GM18861 (cell line): Measurements from ENCODE around the gene ABRACL.

Experiments
- ATAC-seq: cut with Tn5 transposase; IDR thresholded peaks from one replicate; pipeline ENCODE4 v1.9.1; 2021; ENCODE audit not compliant: unreplicated experiment

Gene ABRACL

DNA sequence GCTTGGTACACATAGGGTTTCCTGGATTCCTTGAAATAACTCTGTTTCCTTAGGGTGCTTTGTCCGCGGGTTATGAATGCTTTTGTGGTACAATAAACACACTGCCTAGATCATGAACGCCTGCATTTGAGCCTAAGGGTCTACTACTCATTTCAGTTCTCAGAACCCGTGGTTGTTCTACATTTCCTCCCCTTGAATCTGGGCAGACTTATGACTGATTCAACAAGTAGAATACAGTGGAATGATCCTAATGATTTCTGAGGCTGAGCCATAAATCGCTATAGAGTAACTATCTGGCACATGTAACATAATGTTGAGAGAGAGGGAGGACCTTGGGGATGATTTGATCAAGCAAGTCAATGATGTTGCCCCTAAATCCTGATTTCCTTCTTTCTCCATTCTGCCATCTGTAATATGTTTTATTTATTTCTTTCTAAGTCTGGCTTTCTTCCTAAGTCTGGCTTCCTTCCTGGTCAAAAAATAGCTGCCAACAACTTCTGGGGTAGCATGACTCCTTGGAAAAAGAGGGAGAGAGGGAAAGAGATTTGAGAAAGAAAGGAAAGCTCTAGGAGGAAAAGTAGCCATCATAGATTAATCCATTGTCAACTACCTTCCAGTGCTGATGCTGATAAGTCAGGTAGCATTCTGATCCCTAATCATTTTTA, 23.0 kb downstream of the ABRACL start:
- no peak for ATAC-seq

DNA sequence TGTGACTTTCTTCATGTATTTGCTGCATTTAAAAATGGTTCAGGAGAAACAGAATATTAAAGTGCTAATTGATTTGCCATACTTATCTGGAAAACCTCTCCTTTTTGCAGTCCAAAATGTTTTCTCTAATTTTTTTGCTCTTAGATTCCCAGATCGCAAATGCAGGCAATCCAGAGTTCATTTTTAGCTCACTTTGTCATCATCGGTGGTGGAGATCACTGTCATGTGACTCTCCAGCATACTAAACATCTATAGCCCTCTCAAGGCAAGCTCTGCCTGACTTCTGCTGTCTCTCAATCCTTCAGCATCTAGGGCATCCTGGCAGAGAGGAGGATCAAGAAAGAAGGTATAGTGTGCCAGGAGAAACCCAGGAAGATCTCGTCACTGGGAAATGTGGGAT, 24.8 kb downstream of the ABRACL start:
- ATAC-seq = no peak

- no peak for ATAC-seq
These were observed 25.5 kb downstream of the ABRACL start for GRCh38 chr6:139054001-139054400.

DNA sequence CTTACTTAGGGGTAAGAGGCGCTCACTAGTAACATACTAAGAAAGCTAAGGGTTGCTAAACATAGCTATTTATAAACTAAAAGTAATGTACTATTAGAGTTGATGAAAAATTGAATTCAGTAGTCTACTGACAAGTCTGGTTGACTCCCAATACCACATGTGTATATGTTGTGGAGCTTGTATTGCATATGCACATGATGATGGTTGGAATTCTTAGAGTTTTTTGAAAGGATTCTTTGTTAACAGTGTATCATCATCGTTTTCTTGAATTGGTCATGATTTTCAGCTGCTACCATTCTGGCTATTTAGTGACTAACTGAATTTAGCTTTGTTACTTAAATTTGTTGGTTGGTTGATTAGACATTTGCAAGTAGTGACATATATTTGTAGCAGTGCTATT, 27.2 kb downstream of the ABRACL start:
- no peak for ATAC-seq

DNA sequence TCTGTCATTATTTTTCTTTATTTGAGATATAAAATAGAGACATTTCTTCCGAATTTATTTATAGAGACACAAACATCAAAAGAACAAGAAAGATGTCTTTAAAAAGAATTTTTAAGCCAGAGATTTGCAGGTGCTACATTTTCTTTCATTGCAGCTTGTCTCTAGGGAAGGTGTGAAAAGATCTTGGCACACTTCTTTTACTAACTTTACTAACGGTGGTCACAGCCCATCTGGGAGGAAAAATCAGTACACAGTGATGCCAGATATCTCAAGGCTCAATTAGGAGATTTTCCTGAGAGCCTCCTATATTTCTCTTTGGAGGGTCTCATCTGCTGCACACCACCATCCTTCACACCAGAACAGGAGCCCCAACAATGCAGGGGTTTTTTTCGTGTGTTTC, 29.5 kb downstream of the ABRACL start:
- ATAC-seq = no peak

- no peak for ATAC-seq
These were observed 31.8 kb downstream of the ABRACL start for GRCh38 chr6:139060332-139060731.

DNA sequence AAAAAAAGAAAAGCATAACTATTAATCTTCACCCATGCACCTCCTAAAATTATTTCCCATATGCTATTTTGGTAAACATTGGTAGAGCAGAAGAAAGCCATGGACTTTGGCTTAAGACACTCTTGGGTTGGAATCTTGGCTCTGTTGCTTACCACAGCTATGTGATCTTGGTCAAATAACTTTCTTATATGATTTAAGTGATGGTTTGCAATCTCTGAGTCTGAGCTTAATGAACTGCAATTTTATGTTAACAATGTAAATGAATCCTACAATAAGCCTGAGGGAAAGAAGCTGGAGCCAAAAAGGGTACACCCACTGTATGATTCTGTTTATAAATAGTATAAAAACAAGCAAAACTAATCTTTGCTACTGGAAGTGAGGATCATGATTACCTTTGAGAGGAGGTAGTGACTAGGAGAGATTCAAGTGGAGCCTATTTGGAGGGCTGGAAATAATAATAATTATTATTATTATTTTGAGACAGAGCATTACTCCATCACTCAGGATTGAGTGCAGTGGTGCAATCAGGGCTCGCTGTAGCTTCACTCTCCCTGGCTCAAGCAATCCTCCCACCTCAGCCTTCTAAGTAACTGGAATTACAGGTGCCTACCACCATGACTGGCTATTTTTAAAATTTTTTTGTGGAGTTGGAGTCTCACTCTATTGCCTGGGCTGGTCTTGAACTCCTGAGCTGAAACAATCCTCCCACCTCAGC, 34.5 kb downstream of the ABRACL start:
- no peak for ATAC-seq

GRCh38 chr6:139064981-139065665, 36.6 kb downstream of the ABRACL start:
- no peak for ATAC-seq

- no peak for ATAC-seq
These were observed 37.5 kb downstream of the ABRACL start for GRCh38 chr6:139066080-139066479.

GRCh38 chr6:139068846-139069245, 40.3 kb downstream of the ABRACL start:
- ATAC-seq = no peak

DNA sequence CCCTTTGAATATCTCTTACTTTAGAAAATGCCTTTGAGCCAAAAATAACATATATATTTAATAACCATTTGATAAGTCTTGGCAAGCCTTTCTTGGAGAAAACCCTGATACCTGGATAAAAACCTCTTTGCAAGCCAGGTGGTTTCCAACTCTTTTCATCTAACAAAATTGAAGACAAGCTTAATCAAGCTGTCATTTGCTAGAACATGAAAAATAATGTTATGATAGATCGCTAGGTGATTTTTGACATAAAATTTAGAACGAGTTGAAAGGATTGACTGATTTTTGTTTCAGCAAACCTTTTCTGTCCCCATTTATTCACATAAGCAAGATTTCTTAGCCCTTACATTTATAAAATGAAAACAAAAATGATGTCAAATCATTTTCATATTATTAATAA, 44.6 kb downstream of the ABRACL start:
- no peak for ATAC-seq

GRCh38 chr6:139079018-139079417, 50.5 kb downstream of the ABRACL start:
- ATAC-seq = no peak

DNA sequence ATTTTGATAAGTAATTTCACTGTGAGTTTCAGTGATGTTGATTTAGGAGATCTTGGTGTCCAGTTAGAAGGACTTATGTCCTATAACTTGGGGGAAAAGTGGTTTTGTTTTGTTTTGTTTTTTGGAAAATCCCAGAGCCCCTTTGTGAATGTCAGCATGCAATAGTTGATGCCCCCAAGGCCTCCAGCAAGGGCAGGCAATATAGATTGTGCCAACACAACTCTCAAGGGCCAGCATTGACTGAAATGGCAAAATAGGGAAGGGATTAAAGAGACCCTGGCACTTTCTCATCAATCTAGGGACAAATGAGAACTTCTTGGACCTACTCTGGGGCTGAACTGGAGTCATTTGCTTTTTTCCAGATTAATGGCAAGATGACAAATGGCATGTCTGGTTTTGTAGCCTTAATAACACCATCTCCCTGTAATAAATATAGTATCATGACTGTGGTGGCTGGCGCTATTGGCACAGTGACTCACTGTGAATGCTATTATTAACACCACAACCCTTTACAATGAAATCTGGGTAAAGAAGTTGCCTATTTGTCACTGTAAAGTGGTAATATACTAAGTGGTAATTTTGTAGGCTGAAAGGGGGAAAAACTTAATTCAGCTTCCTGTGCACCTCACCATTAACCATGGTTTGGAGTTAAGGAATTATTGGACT, 51.8 kb downstream of the ABRACL start:
- no peak for ATAC-seq

DNA sequence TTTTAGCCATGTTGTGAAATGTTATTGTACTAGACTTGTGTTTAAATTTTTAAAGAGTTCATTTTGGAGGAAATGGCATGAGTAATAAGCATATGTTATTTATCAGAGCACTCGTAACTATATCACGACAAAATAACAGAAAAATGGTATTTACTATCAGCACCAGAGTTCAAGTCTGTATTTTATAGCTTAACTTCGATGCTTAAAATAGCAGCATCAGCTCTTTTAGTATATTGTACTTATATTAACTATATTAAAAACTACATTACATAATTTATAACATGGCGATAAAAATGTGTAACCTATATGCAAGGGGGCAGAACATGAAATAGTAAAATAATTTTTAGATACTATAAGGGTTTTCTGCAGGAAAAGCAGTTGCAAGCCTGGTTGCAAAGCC, 52.9 kb downstream of the ABRACL start:
- no peak for ATAC-seq

DNA sequence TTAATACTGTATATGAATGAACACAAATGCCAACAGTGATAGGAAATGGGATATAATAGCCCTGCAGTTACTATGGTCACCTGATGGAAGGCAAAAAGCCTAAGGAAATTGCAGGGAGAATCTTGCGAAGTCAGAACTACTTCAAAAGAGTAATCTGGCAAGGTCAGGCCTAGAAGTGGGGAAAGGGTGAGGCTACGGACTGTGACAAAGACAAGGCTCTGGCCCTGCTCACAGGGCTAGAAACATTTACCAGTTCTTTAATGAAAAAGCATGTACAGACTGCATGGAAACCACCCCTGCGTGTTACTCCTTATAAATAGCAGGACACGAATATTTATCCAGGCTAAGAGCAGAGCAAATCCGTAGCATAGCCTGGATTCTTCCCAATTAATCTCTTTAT, 53.8 kb downstream of the ABRACL start:
- no peak for ATAC-seq

GRCh38 chr6:139091826-139092225, 63.3 kb downstream of the ABRACL start:
- no peak for ATAC-seq
